ENCODE measurements around the gene DOCK1. TPM values are rescaled to one million over a fixed set of nuclear protein-coding genes. Genes with fewer than 3 reads are reported as not detected.

The DOCK1 gene
- total and polyA plus RNA-seq, 5 donors: 7.8 to 23.1 (median 20.8) TPM

- no peak overlapping the region for H3K4me3 ChIP-seq (ENCODE audit: low read length)
- DNase-seq (no peak), ATAC-seq (no peak)
- 84% methylated on average over 6 of the region's 6 CpGs for WGBS
- intact Hi-C loops (cut with DNase I): no loop called here
- no peaks in the 10 kb centered on the region for H3K9me3 ChIP-seq (ENCODE audit: control insufficient read depth, low read length)
- no peaks in the 10 kb centered on the region for H3K27me3 ChIP-seq (ENCODE audit: control insufficient read depth, insufficient read depth)
- no peaks in the 10 kb centered on the region for H3K4me1 ChIP-seq (ENCODE audit: control insufficient read depth, insufficient read depth, low read length)
- H3K27ac ChIP-seq (ENCODE audit: low read length): no peak overlapping the region
Observed at GRCh38 chr10:127407551-127407950, 502.3 kb downstream of the DOCK1 start.

- no peak for DNase-seq
- intact Hi-C loops (cut with DNase I): no loop called here
- H3K27ac ChIP-seq (ENCODE audit: low read length): no peak overlapping the region
- H3K27me3 ChIP-seq (ENCODE audit: control insufficient read depth, insufficient read depth): no peaks in the 10 kb centered on the region
- H3K4me3 ChIP-seq (ENCODE audit: low read length): no peak overlapping the region
- no peaks in the 10 kb centered on the region for H3K9me3 ChIP-seq (ENCODE audit: control insufficient read depth, low read length)
- H3K4me1 ChIP-seq (ENCODE audit: control insufficient read depth, insufficient read depth, low read length): no peaks in the 10 kb centered on the region
- 80% methylated on average over 15 of the region's 15 CpGs for WGBS
- ATAC-seq: no peak
Observed at GRCh38 chr10:127408112-127408710, 503.0 kb downstream of the DOCK1 start.

GRCh38 chr10:127408733-127409132 is 503.5 kb downstream of the DOCK1 start:
- WGBS: 90% methylated on average over 9 of the region's 9 CpGs
- intact Hi-C loops (cut with DNase I): no loop called here
- H3K27ac ChIP-seq (ENCODE audit: low read length): no peak overlapping the region
- H3K4me1 ChIP-seq (ENCODE audit: control insufficient read depth, insufficient read depth, low read length): no peaks in the 10 kb centered on the region
- no peaks in the 10 kb centered on the region for H3K9me3 ChIP-seq (ENCODE audit: control insufficient read depth, low read length)
- H3K27me3 ChIP-seq (ENCODE audit: control insufficient read depth, insufficient read depth): no peaks in the 10 kb centered on the region
- ATAC-seq: no peak
- no peak overlapping the region for H3K4me3 ChIP-seq (ENCODE audit: low read length)
- DNase-seq: no peak

- Histone ChIP-seq H3K4me3 (ENCODE audit: low read length) (no peak overlapping the region), H3K27me3 (ENCODE audit: control insufficient read depth, insufficient read depth) (no peaks in the 10 kb centered on the region), H3K4me1 (ENCODE audit: control insufficient read depth, insufficient read depth, low read length) (no peaks in the 10 kb centered on the region), H3K27ac (ENCODE audit: low read length) (no peak overlapping the region), H3K9me3 (ENCODE audit: control insufficient read depth, low read length) (no peaks in the 10 kb centered on the region)
- ATAC-seq (no peak), DNase-seq (no peak)
- intact Hi-C loops (cut with DNase I): no loop called here
- 85% methylated on average over 9 of the region's 9 CpGs for WGBS
Observed at GRCh38 chr10:127410030-127410429, 504.8 kb downstream of the DOCK1 start.

GRCh38 chr10:127411062-127411461 is 505.8 kb downstream of the DOCK1 start:
- no peak overlapping the region for H3K4me3 ChIP-seq (ENCODE audit: low read length)
- intact Hi-C loops (cut with DNase I): no loop called here
- ATAC-seq: no peak
- no peaks in the 10 kb centered on the region for H3K27me3 ChIP-seq (ENCODE audit: control insufficient read depth, insufficient read depth)
- H3K9me3 ChIP-seq (ENCODE audit: control insufficient read depth, low read length): no peaks in the 10 kb centered on the region
- DNase-seq: no peak
- no peak overlapping the region for H3K27ac ChIP-seq (ENCODE audit: low read length)
- WGBS: 95% methylated on average over 10 of the region's 10 CpGs
- no peaks in the 10 kb centered on the region for H3K4me1 ChIP-seq (ENCODE audit: control insufficient read depth, insufficient read depth, low read length)

GRCh38 chr10:127413326-127413725 is 508.1 kb downstream of the DOCK1 start:
- no peaks in the 10 kb centered on the region for H3K27me3 ChIP-seq (ENCODE audit: control insufficient read depth, insufficient read depth)
- H3K4me1 ChIP-seq (ENCODE audit: control insufficient read depth, insufficient read depth, low read length): no peaks in the 10 kb centered on the region
- no peak overlapping the region for H3K27ac ChIP-seq (ENCODE audit: low read length)
- H3K4me3 ChIP-seq (ENCODE audit: low read length): no peak overlapping the region
- WGBS: 92% methylated on average over 11 of the region's 11 CpGs
- no peak for ATAC-seq
- intact Hi-C loops (cut with DNase I): no loop called here
- DNase-seq: no peak
- H3K9me3 ChIP-seq (ENCODE audit: control insufficient read depth, low read length): no peaks in the 10 kb centered on the region

GRCh38 chr10:127414024-127414423 is 508.8 kb downstream of the DOCK1 start:
- DNase-seq (no peak), ATAC-seq (no peak)
- H3K27me3 ChIP-seq (ENCODE audit: control insufficient read depth, insufficient read depth): no peaks in the 10 kb centered on the region
- 82% methylated on average over 9 of the region's 9 CpGs for WGBS
- H3K4me1 ChIP-seq (ENCODE audit: control insufficient read depth, insufficient read depth, low read length): no peaks in the 10 kb centered on the region
- no peak overlapping the region for H3K4me3 ChIP-seq (ENCODE audit: low read length)
- intact Hi-C loops (cut with DNase I): no loop called here
- H3K9me3 ChIP-seq (ENCODE audit: control insufficient read depth, low read length): no peaks in the 10 kb centered on the region
- H3K27ac ChIP-seq (ENCODE audit: low read length): no peak overlapping the region

GRCh38 chr10:127415116-127415515 is 509.9 kb downstream of the DOCK1 start:
- Histone ChIP-seq H3K4me3 (ENCODE audit: low read length) (no peak overlapping the region), H3K4me1 (ENCODE audit: control insufficient read depth, insufficient read depth, low read length) (no peaks in the 10 kb centered on the region), H3K27me3 (ENCODE audit: control insufficient read depth, insufficient read depth) (no peaks in the 10 kb centered on the region), H3K27ac (ENCODE audit: low read length) (no peak overlapping the region), H3K9me3 (ENCODE audit: control insufficient read depth, low read length) (no peaks in the 10 kb centered on the region)
- ATAC-seq (no peak), DNase-seq (no peak)
- WGBS: 93% methylated on average over 9 of the region's 9 CpGs
- intact Hi-C loops (cut with DNase I): no loop called here

- H3K4me1 ChIP-seq (ENCODE audit: control insufficient read depth, insufficient read depth, low read length): no peaks in the 10 kb centered on the region
- H3K27ac ChIP-seq (ENCODE audit: low read length): no peak overlapping the region
- 85% methylated on average over 12 of the region's 12 CpGs for WGBS
- no peak overlapping the region for H3K4me3 ChIP-seq (ENCODE audit: low read length)
- no peaks in the 10 kb centered on the region for H3K27me3 ChIP-seq (ENCODE audit: control insufficient read depth, insufficient read depth)
- no peak for ATAC-seq
- intact Hi-C loops (cut with DNase I): no loop called here
- DNase-seq: no peak
- H3K9me3 ChIP-seq (ENCODE audit: control insufficient read depth, low read length): no peaks in the 10 kb centered on the region
Observed at GRCh38 chr10:127415901-127416581, 510.8 kb downstream of the DOCK1 start.

- no peaks in the 10 kb centered on the region for H3K4me1 ChIP-seq (ENCODE audit: control insufficient read depth, insufficient read depth, low read length)
- H3K27ac ChIP-seq (ENCODE audit: low read length): no peak overlapping the region
- no peak for DNase-seq
- no peak overlapping the region for H3K4me3 ChIP-seq (ENCODE audit: low read length)
- no peaks in the 10 kb centered on the region for H3K9me3 ChIP-seq (ENCODE audit: control insufficient read depth, low read length)
- no peaks in the 10 kb centered on the region for H3K27me3 ChIP-seq (ENCODE audit: control insufficient read depth, insufficient read depth)
- WGBS: 77% methylated on average over 10 of the region's 10 CpGs
- ATAC-seq: no peak
- intact Hi-C loops (cut with DNase I): no loop called here
Observed at GRCh38 chr10:127417031-127417430, 511.8 kb downstream of the DOCK1 start.

- H3K27ac ChIP-seq (ENCODE audit: low read length): no peak overlapping the region
- no peak for DNase-seq
- WGBS: 94% methylated on average over 12 of the region's 12 CpGs
- no peaks in the 10 kb centered on the region for H3K4me1 ChIP-seq (ENCODE audit: control insufficient read depth, insufficient read depth, low read length)
- H3K4me3 ChIP-seq (ENCODE audit: low read length): no peak overlapping the region
- H3K9me3 ChIP-seq (ENCODE audit: control insufficient read depth, low read length): no peaks in the 10 kb centered on the region
- intact Hi-C loops (cut with DNase I): no loop called here
- H3K27me3 ChIP-seq (ENCODE audit: control insufficient read depth, insufficient read depth): no peaks in the 10 kb centered on the region
- no peak for ATAC-seq
Observed at GRCh38 chr10:127417686-127418401, 512.6 kb downstream of the DOCK1 start.

All from right cardiac atrium (tissue), 5 donors.